Ascending aorta (tissue), 2 donors: ENCODE data around the gene ITCH. TPM values are rescaled to one million over a fixed set of nuclear protein-coding genes. Genes with fewer than 3 reads are reported as not detected.

Source experiments
- DNase-seq, 2 donors: peaks; one replicate each; pipeline ENCODE4 v3.0.0-alpha.2; 2019; ENCODE audit warnings: low spot score in 2 of 2
- H3K27ac ChIP-seq, 2 donors: fragments of 200-600 bp; sonication (generic); one replicate each; pipeline ENCODE4 v1.5.1; 2016 to 2017; ENCODE audit warnings: mild to moderate bottlenecking in 1 of 2
- H3K27me3 ChIP-seq: fragments of 200-600 bp; sonication (generic); one replicate; pipeline ENCODE4 v1.5.1; 2017
- H3K36me3 ChIP-seq, 2 donors: fragments of 200-600 bp; sonication (generic); one replicate each; pipeline ENCODE4 v1.5.1; 2016
- H3K4me1 ChIP-seq, 2 donors: fragments of 200-600 bp; sonication (generic); one replicate each; pipeline ENCODE4 v1.5.1; 2016 to 2017; ENCODE audit warnings: mild to moderate bottlenecking in 1 of 2
- H3K4me3 ChIP-seq, 2 donors: fragments of 200-600 bp; sonication (generic); one replicate each; pipeline ENCODE4 v1.5.1; 2016 to 2017; ENCODE audit warnings: mild to moderate bottlenecking in 1 of 2
- H3K9me3 ChIP-seq, 2 donors: fragments of 200-600 bp; sonication (generic); one replicate each; pipeline ENCODE4 v1.5.1; 2016
- CTCF ChIP-seq, 3 experiments: fragments of 200-600 bp in 2 of 3; fragments of 450-650 bp in 1 of 3; sonication (generic) in 2 of 3; IDR thresholded peaks; one replicate each; pipeline ENCODE4 v1.5.1; 2016 to 2019; ENCODE audit warnings: antibody characterized with exemption in 3 of 3, mild to moderate bottlenecking in 1 of 3, moderate library complexity in 1 of 3
- intact Hi-C: fragments of 100-400 bp; cut with DNase I; formaldehyde crosslinking; loops from one replicate; pipeline ENCODE4 v1.15.1; 2023
- total RNA-seq: library from RNA; depleted of rRNA; stranded (reverse); fragments of >200 nt; gene quantifications from one replicate; pipeline ENCODE4 v1.1.0, GENCODE V29; 2016

Gene ITCH
- total RNA-seq, 1 donor from 2014 or later = 42.8 TPM

GRCh38 chr20:34459209-34459897 lies 96.3 kb downstream of the ITCH start:
- Histone ChIP-seq H3K9me3 (no peaks in the 10 kb centered on the region), H3K4me3 (no peak overlapping the region), H3K27me3 (no peaks in the 10 kb centered on the region), H3K4me1 (no peaks in the 10 kb centered on the region), H3K27ac (peak overlapping the region; percentile 17 to 37), H3K36me3 (peaks cover 26 to 44% of the 10 kb centered on the region in 2 donors)
- intact Hi-C loops = no loop called here
- DNase-seq = no peak
- no peak for TF ChIP-seq CTCF (IDR thresholded peaks at IDR 0.05)

DNA sequence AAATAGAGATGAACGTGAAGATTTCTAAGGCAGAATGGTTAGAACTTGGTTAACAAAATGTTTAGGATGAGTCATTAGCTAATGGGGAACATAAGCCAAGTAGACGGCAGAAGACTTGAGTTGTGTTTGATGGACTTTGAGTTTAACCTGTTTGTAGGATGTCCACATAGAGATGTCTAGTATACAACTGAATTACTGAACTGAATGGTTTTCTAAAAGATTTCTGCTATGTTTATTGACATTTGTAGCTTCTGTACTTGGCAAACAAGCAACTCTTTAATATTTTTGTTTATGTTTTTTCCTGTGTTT lies 98.7 kb downstream of the ITCH start:
- intact Hi-C loops = no loop called here
- Histone ChIP-seq H3K4me1 (no peaks in the 10 kb centered on the region), H3K27ac (no peak overlapping the region), H3K27me3 (no peaks in the 10 kb centered on the region), H3K9me3 (no peaks in the 10 kb centered on the region), H3K36me3 (peaks cover 26 to 47% of the 10 kb centered on the region in 2 donors), H3K4me3 (no peak overlapping the region)
- no peak for TF ChIP-seq CTCF (IDR thresholded peaks at IDR 0.05)
- no peak for DNase-seq

- H3K4me3 ChIP-seq = no peak overlapping the region
- no peaks in the 10 kb centered on the region for H3K9me3 ChIP-seq
- H3K4me1 ChIP-seq = peaks cover 0 to 8% of the 10 kb centered on the region in 2 donors
- no peak for TF ChIP-seq CTCF (IDR thresholded peaks at IDR 0.05)
- H3K36me3 ChIP-seq = peaks cover 10 to 25% of the 10 kb centered on the region in 2 donors
- no peak for DNase-seq
- no peak overlapping the region for H3K27ac ChIP-seq
- H3K27me3 ChIP-seq = no peaks in the 10 kb centered on the region
- intact Hi-C loops = no loop called here
Measured at GRCh38 chr20:34468951-34469350, 105.9 kb downstream of the ITCH start.

GRCh38 chr20:34472246-34472925 lies 109.3 kb downstream of the ITCH start:
- peaks cover 0 to 12% of the 10 kb centered on the region in 2 donors for H3K4me1 ChIP-seq
- H3K4me3 ChIP-seq = no peak overlapping the region
- no peaks in the 10 kb centered on the region for H3K9me3 ChIP-seq
- intact Hi-C loops = no loop called here
- peak overlapping the region in 1 of 2 donors; percentile 70 for H3K27ac ChIP-seq
- H3K36me3 ChIP-seq = peaks cover 7 to 21% of the 10 kb centered on the region in 2 donors
- no peaks in the 10 kb centered on the region for H3K27me3 ChIP-seq
- no peak for TF ChIP-seq CTCF (IDR thresholded peaks at IDR 0.05)
- no peak for DNase-seq

- Histone ChIP-seq H3K27me3 (no peaks in the 10 kb centered on the region), H3K9me3 (no peaks in the 10 kb centered on the region), H3K4me1 (peaks cover 0 to 12% of the 10 kb centered on the region in 2 donors), H3K27ac (peak overlapping the region in 1 of 2 donors; percentile 70), H3K4me3 (no peak overlapping the region), H3K36me3 (peaks cover 7 to 29% of the 10 kb centered on the region in 2 donors)
- intact Hi-C loops = no loop called here
- DNase-seq = no peak
- TF ChIP-seq CTCF (IDR thresholded peaks at IDR 0.05) = peak in 1 of 3 experiments; percentile 20
Measured at GRCh38 chr20:34473262-34473883, 110.3 kb downstream of the ITCH start.
